GM18909 (cell line): ENCODE data around the gene FAM135A.
"Not testable (repeated sequence)": the region's sequence is repeated elsewhere in the genome, so short reads cannot be mapped to it uniquely, and the experiment has no call there.

ENCODE experiments used
- ATAC-seq: cut with Tn5 transposase; IDR thresholded peaks from one replicate; pipeline ENCODE4 v1.9.1; 2021; ENCODE audit warnings: mild to moderate bottlenecking; ENCODE audit not compliant: unreplicated experiment, poor library complexity

Gene FAM135A

DNA sequence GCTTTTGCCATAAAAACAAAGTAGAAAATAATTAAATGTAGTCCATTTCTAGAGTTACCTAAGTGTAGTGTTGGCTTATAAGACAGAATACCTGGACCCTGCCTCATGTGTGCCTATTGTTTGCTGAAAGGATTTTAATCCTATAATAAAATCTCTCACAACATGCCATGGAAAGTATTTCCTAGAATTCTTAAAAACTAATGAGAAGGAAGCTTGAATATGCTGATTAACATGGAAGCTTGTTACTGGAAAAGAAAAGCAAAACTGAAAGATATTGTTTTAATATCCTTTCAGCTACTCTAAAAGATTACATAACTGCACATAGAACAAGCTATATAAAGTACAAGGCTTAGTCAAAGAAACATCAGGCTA, 18.0 kb upstream of the FAM135A start:
- ATAC-seq, result no peak

DNA sequence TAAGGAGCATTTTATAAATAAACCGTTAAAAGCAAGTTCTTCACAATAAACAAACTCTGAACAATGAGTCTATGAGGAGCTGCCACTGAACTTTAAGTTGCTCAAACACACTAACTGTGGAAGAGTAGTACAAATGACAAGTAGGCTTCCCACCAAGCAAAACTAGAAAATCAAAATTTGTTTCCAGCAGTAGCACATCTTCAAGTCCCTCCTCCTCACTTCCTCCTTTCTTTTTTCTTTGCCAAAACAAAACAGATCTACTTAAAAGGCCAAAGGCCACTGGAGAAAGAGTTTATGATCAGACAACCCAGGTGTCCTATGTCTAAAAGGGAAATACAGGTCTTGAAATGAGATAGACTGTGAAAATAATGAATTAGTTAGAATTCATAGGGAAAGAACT, 17.1 kb upstream of the FAM135A start:
- no peak for ATAC-seq

GRCh38 chr6:70396796-70397729, 16.2 kb upstream of the FAM135A start:
- no peak for ATAC-seq

DNA sequence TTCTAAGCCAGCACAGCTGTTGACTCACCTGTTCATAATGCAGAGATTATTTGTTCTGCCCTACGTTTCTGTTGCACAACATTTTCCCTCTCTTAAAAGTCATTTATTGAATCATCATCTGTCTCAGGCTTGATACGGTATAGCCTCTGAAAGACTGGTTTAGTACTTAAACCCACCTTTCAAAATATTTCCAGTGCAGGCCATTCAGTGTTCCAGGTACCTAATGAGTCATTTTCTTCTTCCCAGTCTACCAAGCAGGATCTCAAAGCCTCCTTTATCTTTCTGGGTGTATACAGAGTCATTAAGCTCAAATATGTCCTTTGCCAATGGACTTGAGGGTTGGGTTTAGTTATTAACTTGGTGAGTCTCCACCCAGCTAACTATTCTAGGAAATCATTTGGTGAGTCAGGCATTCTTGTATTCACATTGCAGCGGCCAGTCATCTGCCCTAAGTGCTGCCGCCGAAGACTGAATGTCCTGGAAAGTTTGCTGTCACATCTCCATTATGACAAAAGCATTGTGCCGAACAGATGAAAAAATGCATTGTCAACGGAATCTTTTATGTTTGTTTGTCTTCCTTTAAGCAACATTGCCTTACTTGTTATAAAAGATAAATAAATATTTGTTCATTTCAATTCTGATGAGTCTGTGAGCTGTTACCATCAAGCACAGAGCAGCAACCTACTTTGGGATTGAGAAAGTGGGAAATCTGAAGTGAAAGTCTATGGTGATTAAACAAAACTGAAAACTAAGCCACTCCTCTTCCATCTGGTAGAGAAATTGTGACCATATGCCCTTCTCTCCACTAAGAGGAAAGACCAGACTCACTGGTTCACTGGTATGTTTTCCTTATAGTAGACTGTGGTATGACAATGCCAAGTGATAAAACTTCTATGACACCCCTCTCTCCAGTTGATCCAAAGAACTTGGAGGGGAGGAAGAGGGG, 14.3 kb upstream of the FAM135A start:
- ATAC-seq, result no peak

- no peak for ATAC-seq
These were observed 8.7 kb upstream of the FAM135A start for GRCh38 chr6:70404658-70405057.

GRCh38 chr6:70409216-70409615, 4.1 kb upstream of the FAM135A start:
- ATAC-seq, result no peak

DNA sequence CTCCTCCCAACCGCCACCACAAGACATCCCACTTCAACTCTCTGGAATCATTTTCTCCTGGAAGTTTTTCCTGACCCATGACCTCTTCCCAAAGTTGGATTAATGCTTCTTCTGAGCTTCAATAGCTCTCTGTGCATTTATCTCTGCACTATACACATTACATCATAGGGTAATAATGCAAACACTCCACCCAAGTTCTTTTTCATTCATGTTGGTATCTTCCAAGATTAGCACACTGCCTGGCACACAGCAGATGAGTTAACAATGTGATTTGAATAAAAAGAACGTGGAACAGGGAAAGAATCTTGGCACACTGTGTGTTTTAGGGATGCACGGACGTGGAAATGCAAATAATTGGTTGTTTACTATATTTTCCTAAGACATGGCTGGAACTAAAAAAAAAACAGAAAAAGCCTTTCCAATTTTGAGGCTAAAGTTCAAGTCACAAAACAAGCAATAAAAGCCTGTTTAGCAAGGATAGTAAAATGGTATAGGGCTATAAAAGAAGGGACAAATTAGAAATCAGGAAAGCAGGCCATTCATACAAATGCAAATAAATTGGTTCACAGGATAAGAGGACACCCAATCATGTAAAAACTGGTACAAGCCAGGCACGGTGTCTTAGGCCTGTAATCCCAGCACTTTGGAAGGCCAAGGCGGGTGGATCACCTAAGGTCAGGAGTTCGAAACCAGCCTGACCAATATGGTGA, 1.6 kb upstream of the FAM135A start:
- no peak for ATAC-seq

DNA sequence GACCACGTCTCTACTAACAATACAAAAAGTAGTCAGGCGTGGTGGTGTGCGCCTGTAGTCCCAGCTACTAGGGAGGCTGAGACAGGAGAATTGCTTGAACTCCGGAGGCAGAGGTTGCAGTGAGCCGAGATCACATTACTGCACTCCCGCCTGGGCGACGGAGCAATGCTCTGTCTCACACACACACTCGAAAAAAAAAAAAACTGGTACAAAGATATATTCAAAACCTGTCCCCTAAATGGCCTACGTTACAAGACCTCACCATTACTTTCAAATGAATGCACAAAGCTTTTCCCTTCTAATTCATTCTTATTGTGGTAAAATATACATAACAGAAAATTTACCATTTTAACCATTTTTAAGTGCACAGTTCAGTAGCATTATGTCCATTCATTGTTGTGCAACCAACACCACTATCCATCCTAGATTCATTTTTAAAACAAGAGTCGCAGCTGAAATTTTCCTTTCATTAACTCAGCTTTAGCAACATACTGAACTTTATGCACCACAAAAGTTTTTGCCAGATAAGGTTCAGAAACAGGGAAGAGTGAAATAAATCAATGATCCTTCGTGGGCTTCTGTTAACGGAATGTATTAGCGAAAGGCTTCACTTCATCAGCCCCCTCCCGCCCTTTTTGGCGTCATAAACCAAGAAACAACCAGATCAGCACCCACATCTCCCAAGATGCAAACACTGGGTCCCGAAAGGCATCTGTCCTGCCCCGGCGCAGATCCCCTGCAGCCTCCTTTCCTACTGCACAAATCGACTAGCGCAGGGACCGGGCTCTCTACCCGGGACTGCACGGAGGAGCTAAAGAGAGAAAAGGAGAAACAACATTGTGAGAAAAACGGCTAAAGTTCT, 825 bp upstream of the FAM135A start:
- ATAC-seq, result peak; percentile 30

DNA sequence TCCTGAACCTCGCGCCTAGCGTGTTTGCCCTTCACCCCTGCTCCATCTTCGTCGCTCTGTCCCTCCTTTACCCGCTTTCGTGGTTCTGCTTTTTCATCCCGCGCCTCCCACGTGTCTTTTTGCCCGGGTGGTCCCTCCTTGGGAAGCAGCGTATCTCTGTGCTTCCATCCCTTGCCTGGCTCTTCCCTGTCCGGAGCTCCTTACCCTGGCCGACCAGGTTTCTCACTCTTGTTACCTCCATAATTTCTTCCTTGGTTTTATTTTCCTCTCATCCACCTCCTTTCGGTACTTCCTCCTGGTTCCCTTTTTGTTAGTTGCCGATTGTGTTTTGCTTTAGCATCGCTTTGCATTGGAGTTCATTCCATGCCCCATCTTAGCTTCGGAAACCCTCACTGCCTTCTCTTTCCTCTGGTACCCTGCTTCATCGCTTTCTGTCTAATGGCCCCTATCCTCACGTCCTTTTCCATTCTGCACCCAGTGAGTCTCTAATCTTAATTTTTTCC, 735 bp downstream of the FAM135A start:
- no peak for ATAC-seq

- no peak for ATAC-seq
These were observed 1.5 kb downstream of the FAM135A start for GRCh38 chr6:70414813-70415212.

GRCh38 chr6:70415247-70415646, 1.9 kb downstream of the FAM135A start:
- no peak for ATAC-seq

DNA sequence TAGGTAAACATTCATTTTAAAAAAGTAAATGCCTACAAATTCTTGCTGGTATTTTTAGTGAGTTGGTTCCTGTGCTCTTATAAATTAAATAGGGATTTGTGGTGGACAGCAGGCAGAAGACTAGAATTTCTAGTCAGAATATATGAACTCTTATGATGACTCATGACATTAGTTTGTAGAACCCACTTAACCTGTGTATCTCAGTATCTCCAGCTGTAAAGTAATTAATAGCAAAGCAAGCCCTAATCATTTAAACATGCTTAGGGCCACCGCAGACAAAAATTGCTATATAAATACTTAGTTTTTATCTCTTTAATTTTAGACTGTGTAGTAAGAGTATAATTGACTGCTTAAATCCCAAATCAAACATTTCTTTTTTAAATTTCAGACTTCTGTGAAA, 2.4 kb downstream of the FAM135A start:
- no peak for ATAC-seq

GRCh38 chr6:70421509-70421908, 8.2 kb downstream of the FAM135A start:
- no peak for ATAC-seq

GRCh38 chr6:70423189-70424134, 10.2 kb downstream of the FAM135A start:
- no peak for ATAC-seq

- no peak for ATAC-seq
These were observed 11.0 kb downstream of the FAM135A start for GRCh38 chr6:70424291-70424690.

DNA sequence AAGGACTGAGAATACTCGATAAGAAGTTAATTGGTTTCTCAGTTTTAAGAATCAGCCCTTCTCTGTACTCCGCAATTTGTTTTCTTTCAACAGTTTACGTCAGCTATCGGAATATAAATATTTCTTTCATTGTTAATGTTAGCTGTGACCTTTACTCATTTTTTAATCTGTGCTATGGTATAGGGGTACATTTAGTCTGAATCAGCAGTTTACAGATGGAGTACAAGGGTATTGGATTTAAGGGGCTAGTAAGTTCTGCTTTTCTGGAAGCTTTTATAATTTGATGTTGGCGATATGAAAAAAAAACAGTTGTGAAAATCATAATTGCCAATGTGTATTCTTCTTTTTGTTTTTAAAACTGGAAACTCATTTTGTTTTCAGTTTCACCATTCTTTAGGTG, 23.0 kb downstream of the FAM135A start:
- ATAC-seq, result no peak

DNA sequence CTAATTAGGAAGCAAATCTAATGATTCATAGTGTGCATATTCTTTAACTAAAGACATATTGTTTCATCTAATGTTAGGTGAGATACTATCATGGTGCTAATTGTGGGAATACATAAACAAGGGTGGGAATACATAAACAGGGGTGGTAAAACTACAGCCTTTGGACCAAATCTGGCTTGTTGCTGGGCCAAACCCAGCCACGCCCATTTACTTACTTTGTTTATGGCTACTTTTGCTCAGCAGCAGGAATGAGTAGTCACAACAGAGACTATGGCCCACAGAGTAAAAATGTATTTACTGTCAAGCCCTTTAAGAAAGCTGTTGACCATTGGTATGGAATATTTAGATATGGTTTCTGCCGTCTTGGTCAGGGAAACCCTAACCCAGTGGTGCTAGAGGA, 31.7 kb downstream of the FAM135A start:
- ATAC-seq, result no peak

DNA sequence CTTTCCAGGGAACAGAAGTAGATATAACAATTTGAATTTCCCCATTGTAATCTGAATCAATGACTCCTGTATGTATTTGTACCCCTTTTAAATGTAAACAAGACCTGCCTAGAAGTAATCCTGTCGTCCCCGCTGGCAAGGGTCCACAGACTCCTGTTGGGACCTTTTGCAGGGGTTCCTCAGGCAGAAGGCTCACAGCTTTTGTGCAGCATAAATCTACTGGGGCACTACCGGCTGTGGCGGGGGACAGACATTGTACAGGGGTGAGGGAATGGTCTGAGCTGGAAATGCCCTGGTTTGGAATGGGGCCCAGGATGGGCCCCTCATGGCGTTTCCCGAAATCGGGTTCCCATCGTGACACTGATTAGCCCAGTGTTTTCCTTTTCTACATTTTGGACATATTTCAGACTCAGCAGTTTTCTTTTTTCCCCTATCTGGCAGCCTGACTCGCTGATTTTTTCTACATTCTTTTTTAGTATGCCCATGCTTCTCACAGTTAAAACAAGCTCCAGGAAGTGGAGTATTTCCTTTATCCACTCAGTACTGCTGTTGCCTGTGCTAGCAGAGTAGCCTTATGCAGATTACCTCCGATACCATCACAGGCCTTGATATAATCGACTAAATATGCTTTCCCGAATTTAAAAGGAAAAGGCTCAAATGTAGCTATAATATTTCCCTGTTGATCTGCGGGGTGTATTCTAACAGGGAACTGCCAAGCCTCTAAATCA, 34.2 kb downstream of the FAM135A start:
- not testable (repeated sequence) for ATAC-seq
